ENCODE results near the gene CIB1.
"Not testable (repeated sequence)": the region's sequence is repeated elsewhere in the genome, so short reads cannot be mapped to it uniquely, and the experiment has no call there.

The CIB1 gene

DNA sequence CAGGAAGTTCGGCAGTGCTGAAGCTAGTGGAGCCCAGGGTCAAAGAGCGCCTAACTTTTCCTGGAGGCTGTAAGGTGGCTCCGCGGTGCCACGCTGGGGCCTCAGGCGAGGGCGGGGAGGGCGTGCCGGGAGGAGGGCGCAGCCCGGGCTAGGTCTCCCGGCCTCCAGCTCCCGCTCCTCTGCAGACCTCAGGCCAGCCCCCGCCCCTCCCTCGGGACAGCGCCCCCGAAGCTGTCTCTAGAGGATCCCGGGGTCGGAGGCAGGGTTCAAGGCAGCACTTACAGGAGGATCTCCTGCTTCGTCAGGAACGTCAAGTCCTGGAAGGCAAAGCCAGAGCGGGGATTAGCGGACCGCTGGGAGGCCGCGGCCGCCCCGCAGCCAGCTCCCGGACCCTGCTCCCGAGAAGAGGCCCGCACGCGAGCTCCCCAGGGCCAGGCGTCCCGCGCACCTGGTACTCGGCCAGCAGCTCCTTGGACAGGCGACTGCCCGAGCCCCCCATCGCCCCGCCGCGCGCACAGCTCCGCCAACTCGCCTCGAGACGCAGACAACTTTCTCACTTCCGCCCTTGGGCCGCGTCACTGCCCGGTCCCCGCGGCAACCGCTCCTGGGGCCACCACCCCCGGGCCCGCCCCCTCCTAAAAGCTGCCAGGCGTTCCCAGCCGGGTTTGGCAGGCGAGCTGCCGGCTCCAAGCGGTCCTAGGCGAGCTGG lies at the start of gene CIB1:
Gene CIB1 (minus strand): TSS at position 555 of the 709 bp plus-strand sequence. CDS start 56 bp downstream, at position 499.
- DNase-seq, result peak; percentile 95

GRCh38 chr15:90281637-90282036 lies 47.9 kb upstream of the CIB1 start:
- not testable (repeated sequence) for DNase-seq

DNA sequence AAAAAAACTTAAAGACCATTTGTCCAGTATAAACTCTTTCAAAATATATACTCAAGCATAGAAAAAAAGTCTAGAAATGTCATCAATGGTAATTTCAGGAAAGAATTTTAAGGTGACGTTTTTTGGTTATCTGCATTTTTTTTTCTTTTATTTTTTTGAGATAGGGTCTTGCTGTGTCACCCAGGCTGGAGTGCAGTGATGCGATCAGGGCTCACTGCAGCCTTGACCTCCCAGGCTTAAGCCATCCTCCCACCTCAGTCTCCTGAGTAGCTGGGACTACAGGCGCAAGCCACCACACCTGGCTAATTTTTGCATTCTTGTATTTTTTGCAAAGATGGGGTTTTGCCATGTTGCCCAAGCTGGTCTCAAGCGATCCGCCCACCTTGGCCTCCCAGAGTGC lies 47.0 kb upstream of the CIB1 start:
- not testable (repeated sequence) for DNase-seq

DNA sequence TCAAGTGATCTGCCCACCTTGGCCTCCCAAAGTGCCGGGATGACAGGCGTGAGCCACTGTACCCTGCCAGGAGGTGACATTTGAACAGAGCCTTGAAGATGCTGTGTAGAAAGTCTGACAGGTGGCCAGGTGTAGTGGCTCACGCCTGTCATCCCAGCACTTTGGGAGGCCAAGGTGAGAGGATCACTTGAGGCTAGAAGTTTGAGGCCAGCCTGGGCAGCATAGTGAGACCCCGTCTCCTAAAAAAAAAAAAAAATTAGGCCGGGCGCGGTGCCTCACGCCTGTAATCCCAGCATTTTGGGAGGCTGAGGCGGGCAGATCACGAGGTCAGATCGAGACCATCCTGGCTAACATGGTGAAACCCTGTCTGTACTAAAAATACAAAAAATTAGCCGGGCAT lies 44.7 kb upstream of the CIB1 start:
- DNase-seq, result not testable (repeated sequence)

GRCh38 chr15:90271459-90272166 lies 37.9 kb upstream of the CIB1 start:
- no peak for DNase-seq

- DNase-seq, result no peak
These were observed 36.9 kb upstream of the CIB1 start for GRCh38 chr15:90270502-90271150.

DNA sequence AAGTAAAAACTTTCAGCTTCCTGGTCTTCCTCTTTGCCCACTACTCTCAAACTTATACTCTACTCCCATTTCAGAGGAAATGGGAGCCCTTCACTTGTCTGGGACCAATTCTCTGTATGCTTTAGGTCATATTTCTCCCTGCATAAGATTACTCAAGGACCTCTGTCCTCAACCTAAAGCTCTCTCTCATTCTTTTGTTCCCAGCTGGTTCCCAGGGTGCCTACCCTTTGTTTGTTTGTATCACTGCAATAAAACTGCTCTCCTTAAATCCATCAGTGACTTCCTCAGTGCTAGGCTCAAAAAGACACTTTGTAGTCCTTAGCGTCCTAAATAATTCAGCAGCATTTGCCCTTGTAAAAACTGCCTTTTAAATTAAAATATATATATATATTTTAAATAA lies 34.7 kb upstream of the CIB1 start:
- DNase-seq, result no peak

GRCh38 chr15:90266485-90266884 lies 32.7 kb upstream of the CIB1 start:
- DNase-seq, result peak in 1 of 2 experiments; percentile 9

DNA sequence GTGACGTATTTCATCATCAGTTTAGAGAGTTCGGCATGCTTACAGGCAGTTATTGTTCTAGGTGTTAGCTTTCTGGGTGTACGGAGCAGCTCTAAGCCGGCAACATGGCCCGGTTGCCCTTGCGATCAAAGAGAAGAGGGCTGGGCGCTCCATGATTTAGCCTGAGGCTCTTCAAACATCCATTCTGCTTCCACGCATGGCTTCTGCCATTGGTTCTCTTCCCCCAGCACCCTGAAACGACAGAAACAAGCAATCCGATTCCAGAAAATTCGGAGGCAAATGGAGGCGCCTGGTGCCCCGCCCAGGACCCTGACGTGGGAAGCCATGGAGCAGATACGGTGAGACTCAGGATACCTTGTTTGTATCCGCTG lies 32.3 kb upstream of the CIB1 start:
- peak; percentile 26 to 27 for DNase-seq

- peak; percentile 87 to 89 for DNase-seq
These were observed 31.7 kb upstream of the CIB1 start, which contains the start of gene NGRN for GRCh38 chr15:90265271-90266060. TSS of gene NGRN (plus strand) at chr15:90265672. CDS start at chr15:90265713, 41 bp downstream.

- DNase-seq, result peak in 1 of 2 experiments; percentile 8
These were observed 30.9 kb upstream of the CIB1 start for GRCh38 chr15:90264671-90265070.

- DNase-seq, result no peak
These were observed 28.7 kb upstream of the CIB1 start for GRCh38 chr15:90262426-90262825.

- no peak for DNase-seq
These were observed 28.1 kb upstream of the CIB1 start for GRCh38 chr15:90261811-90262210.

GRCh38 chr15:90260731-90261130 lies 27.0 kb upstream of the CIB1 start:
- DNase-seq, result not testable (repeated sequence)

GRCh38 chr15:90259524-90259923 lies 25.8 kb upstream of the CIB1 start:
- no peak for DNase-seq

DNA sequence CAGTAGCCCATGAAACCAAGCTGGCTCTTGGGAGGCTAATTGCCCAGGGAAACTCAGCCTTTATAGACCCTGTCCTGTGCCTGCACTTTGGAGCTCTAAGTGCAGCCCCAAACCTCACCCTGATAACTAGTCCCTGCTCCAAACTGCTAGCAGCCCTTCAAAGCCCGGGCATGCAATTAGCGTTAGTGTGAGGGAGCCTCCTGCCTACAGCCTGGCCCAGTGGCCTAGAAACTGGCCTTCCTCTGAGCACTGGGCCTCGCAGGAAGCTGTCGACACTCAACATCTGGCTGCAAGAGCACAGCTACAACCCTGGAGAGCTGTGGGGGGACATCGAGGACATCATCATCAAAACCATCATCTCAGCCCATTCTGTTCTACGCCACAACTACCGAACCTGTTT lies 24.0 kb upstream of the CIB1 start:
- no peak for DNase-seq

DNA sequence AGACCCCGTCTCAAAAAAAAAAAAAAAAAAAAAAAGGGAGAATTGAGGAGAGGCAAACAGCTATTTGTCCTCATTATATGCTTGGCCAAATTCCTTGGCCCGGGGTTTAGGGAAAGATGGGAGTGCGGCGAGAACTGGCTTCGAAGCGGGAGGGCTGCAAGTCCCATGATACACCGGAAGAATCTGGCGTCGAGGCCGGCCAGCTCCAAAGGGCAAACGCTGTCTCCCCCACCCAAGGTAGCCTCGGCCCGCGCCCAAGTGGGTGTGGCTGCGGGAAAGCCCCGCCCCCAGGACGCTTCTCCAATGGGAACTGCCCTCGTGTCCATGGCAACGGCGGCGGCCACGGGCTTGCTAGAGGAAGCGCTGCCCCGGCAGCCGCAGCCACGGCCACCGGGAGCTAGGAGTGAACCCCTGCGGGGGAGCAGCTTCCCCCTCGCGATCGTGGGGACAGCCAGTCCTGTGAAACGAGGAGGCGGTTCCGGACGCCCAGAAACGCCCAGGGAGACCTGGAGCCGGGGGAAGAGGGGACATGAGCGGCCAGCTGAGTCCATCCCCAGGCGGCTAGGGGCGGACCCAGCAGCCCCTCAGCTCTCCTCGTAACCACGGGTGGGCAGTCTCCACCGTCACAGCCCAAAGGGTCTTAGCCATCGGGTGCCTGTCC lies 15.6 kb upstream of the CIB1 start, which contains the start of gene TTLL13:
Gene TTLL13 (plus strand): TSS at position 354 of the 661 bp plus-strand sequence. CDS start 1,075 bp downstream, outside the sequence.
- DNase-seq, result peak; percentile 53 to 54

GRCh38 chr15:90248789-90249202 lies 15.1 kb upstream of the CIB1 start:
- DNase-seq, result no peak

DNA sequence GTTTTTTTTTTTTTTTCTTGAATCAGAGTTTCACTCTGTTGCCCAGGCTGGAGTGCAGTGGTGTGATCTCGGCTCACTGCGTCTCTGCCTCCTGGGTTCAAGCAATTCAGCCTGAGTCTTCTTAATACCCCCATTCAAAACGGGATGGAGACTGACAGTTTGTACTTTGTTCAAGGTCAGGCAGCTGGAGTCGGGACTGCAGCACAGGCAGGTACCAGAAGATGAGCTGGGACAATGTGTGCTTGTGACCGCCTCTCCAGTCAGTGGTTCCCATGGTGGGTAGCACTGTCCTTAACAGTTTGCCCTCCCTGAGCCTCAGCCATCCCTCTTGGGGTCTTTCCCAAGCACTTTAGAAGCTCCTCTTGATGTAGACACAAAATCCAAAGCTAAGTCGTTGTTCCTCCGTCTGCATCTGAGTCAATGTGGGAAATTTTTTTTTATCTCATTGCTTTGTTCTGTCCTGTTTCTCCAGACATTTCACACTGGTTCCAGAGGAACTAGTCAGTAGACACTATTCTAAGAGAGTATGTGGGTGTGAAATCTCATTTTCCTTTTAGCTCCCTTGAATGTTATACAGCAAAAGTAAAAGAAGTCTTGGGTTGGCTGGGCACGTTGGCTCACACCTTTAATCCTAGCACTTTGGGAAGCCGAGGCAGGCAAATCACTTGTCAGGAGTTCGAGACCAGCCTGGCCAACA lies 10.3 kb upstream of the CIB1 start:
- no peak for DNase-seq

DNA sequence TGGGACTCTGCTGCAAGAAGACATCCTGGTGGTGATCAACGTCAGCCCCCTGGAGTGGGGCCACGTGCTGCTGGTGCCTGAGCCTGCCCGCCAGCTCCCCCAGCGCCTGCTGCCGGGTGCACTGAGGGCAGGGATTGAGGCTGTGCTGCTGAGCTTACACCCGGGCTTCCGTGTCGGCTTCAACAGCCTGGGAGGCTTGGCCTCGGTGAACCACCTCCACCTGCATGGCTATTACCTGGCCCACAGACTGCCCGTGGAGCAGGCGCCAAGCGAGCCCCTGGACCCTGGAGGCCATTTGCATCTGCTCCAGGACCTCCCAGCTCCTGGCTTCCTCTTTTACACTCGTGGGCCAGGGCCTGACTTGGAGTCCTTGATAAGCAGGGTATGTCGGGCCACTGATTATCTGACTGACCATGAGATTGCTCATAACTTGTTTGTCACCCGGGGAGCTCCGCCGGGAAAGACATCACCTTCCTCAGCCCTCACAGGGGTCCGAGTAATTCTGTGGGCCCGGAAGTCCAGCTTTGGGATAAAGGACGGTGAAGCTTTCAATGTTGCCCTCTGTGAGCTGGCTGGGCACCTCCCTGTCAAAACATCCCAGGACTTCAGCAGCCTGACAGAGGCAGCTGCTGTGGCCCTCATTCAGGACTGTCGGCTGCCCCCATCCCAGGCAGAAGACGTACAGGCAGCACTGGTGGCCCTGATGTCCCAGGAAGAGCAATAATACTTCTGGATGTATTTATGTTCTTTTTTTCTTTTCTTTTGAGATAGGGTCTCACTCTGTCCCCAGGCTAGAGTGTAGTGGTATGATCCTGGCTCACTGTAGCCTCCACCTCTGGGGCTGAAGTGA lies 7.8 kb upstream of the CIB1 start:
- DNase-seq, result no peak

DNA sequence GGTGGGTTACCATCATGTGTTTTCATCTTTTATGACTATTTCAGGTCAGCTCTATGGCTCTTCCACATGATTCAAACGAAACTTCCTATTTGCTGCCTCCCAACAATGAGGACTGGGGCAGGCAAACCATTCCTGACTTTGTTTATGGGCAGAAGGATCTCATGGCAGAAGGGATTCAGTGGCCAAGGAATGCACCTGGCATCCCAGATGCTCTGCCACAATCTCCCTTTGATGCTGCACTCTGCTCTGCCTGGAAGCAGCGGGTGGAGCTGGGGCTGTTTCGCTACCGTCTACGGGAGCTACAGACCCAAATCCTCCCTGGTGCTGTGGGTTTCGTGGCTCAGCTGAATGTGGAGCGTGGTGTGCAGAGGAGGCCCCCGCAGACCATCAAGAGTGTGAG lies 7.1 kb upstream of the CIB1 start:
- no peak for DNase-seq

All from activated CD4-positive, alpha-beta T cell treated with anti-CD3 and anti-CD28 coated beads, Interleukin-2, amount 50 U/mL, for 4 hours (primary cell).